Measurements from ENCODE around the gene TUT7. TPM values are rescaled to one million over a fixed set of nuclear protein-coding genes. Genes with fewer than 3 reads are reported as not detected.

TUT7 gene
- total RNA-seq, 2 experiments from 2014 or later, result 33.0 to 33.9 TPM

DNA sequence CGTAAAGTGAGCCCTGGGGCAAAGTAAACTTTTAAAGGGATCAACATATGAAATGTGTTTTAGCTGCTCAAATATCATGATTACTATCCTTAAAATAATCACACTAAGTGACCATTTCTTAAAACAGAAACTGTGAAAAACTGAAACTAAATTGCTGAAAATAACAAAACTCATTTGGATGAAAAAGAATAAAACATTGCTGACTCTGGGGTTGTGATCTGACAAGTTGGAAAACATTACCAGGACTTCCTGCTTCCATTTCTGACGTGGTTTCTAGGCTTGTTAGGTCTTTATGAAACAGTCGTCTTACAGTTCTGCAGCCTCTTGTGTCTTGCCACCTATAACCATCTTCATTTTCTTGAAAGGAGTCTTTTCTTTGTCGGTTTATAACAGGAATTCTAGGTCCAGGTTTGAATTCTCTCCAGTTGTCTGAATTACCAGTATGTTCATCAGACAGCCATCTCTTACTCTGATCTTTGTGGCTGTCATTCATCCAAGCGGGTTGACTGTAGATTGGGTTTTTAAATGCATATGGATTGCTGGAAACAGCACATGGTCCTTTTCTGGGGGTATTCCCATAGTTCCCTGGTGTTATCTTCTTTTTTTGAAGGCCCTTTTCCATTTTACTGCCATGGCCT, 1.7 kb downstream of the TUT7 start:
- POLR2A ChIA-PET, result interaction anchor here (0.6 to 1.4 kb wide), 3 partner anchors 12 to 70 kb away, joined by 3 to 8 read pairs (median 3); partner anchors contain the start of gene ISCA1
- CTCF ChIA-PET, result interaction anchor here (1.0 kb wide), 1 partner anchor 596 kb away, joined by 3 read pairs; no protein-coding TSS in a partner anchor

DNA sequence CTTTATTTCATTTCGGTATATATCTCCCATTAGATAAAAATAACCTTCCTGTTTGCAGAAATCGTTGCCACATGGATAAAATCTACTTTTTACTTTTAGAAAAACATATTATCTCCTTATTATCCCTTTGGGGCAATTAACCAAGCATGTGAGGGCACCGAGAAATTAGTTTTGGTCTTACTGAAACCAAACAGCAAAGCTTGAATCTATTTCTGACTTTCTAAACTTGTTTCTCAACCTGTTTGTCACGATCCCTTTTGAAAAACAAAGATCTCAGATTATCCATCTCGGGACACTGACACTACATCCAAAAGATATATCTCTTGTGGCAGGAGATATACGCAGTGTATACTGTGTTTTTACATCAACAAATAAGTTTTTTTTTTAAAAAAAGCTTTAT, 2.3 kb downstream of the TUT7 start:
- ChIA-PET CTCF (interaction anchor here (1.0 kb wide), 1 partner anchor 597 kb away, joined by 3 read pairs; no protein-coding TSS in a partner anchor), POLR2A (interaction anchor here (0.6 to 1.1 kb wide), 2 partner anchors 12 to 59 kb away, joined by 3 read pairs; no protein-coding TSS in a partner anchor)

DNA sequence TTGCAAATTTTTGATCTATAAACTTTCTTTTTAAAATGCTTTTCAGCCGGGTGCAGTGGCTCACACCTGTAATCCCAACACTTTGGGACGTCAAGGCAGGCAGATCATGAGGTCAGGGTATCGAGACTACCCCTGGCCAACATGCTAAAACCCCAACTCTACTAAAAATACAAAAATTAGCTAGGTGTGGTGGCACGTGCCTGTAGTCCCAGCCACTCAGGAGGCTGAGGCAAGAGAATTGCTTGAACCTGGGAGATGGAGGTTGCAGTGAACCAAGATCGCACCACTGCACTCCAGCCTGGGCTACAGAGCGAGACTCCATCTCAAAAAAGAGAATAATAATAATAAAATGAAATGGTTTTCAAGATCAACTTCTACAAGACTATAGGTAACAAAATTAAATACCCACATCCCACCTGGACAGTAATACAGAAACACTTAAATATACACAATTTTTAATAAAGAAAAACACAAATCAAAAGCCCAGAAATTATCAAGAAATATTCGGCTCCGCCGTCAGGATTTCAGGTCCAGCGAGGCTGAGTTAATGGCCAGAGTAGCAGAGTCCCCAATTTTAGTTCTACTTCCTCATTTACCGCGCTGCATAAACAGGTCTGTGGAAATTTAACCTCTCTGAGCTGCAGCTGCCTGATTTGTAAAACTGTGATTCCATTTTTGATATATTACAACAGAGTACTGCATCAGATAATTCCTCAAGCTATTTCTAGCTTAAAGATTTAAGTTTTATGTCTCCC, 4.0 kb downstream of the TUT7 start:
- CTCF ChIA-PET, result interaction anchor here (3.2 kb wide), 1 partner anchor 10 kb away, joined by 11 read pairs; no protein-coding TSS in a partner anchor
- POLR2A ChIA-PET, result no interaction called here

DNA sequence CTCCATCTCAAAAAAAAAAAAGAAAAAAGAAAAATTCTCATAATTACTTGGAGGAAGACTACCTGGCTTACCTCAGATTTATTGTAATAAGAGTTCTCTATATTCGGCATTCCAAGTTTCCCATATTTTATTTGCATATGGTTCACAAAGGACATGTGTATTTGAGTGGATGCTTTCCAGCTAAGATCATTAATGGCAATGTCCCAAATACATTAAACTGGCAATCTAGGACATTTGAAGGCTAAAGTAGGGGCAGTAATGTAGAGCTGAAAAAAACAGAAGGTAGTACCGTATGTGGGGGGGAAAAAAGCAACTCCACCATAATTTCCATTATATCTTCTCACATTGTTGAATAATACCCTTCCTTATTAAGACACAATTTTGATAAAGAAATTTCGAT, 4.9 kb downstream of the TUT7 start:
- ChIA-PET POLR2A (no interaction called here), CTCF (interaction anchor here (3.2 kb wide), 1 partner anchor 9 kb away, joined by 11 read pairs; no protein-coding TSS in a partner anchor)

DNA sequence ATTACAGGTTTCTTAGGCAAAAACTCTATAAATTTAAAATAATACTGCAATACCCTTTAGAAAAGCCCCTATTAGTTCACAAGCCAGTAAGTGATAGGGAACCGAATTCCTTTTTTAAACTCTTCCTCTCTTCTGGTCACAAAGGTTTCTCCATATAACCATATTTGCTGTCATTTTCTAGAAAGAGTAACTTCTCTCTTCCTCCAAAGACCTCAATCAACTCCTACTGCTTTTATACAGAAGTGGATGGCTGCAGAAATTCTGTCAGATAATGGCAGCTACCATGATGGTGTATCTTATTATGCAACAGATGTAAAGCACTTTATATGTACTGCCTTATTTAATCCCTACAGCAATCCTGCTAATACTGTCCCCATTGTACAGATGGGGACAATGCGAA, 6.2 kb downstream of the TUT7 start:
- ChIA-PET POLR2A (interaction anchor here (0.6 kb wide), 1 partner anchor 65 kb away, joined by 5 read pairs; the partner anchor contains the start of gene ISCA1), CTCF (interaction anchor here (0.5 to 3.2 kb wide), 2 partner anchors 7 to 27 kb away, joined by 3 to 11 read pairs; no protein-coding TSS in a partner anchor)

DNA sequence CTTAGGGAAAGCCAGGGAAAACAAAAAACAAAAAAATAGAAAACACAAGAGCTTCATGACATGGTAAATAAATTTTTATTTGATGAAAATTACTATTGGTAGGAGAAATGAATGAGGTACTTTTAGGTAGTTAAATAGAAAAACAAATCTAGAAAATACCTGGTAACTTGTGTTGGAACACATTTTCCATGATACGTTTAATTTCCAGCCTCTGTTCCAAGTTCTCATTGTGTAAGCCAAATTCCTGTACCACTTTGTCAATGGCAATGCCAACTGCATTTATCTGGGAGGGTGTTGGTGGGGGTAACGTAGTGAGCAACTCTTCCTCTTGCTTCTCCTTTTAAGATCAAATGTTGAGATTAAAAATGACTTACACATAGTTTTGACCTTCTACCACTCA, 9.4 kb downstream of the TUT7 start:
- CTCF ChIA-PET, result no interaction called here
- POLR2A ChIA-PET, result no interaction called here

DNA sequence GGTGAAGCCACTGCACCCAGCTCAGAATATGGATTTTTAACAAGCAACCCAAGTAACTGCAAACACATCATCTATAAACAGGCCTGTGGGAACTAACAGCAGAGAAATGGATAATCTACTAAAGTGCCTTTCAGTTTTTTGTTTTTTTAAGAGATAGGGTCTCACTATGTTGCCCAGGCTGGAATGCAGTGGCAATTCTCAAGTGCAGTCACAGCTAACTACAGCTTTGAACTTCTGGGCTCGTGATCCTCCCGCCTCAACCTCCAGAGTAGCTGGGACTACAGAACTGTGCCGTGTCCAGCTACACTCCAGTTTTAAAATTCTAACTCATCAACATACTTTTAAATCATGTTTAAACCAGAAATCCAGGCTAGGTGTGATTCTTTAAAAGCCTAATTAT, 11.9 kb downstream of the TUT7 start:
- CTCF ChIA-PET, result interaction anchor here (2.8 kb wide), 1 partner anchor 7 kb away, joined by 11 read pairs; no protein-coding TSS in a partner anchor
- POLR2A ChIA-PET, result no interaction called here

DNA sequence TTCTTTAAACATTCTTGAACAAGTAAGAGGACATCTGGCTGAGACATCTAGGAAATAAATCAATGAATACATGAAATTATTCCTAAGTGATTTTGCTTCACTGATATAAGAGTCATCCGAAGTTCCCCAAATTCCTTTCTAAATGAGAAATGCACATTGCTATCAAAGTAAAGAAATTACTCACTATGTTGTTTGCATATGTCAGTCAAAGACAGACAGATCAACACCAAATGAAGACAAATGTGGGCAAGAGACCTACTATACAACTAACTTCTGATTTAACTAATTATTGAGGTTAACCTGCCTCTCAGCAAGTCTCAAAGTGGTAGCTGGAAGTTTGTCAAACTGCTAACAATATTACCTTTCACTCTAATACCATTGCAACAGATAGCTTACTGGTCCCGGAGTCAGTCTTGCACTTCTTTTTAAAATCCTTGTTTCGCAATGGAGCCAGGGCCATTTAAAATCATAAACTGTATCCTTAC, 13.2 kb downstream of the TUT7 start:
- CTCF ChIA-PET, result interaction anchor here (2.8 kb wide), 1 partner anchor 9 kb away, joined by 11 read pairs; no protein-coding TSS in a partner anchor

DNA sequence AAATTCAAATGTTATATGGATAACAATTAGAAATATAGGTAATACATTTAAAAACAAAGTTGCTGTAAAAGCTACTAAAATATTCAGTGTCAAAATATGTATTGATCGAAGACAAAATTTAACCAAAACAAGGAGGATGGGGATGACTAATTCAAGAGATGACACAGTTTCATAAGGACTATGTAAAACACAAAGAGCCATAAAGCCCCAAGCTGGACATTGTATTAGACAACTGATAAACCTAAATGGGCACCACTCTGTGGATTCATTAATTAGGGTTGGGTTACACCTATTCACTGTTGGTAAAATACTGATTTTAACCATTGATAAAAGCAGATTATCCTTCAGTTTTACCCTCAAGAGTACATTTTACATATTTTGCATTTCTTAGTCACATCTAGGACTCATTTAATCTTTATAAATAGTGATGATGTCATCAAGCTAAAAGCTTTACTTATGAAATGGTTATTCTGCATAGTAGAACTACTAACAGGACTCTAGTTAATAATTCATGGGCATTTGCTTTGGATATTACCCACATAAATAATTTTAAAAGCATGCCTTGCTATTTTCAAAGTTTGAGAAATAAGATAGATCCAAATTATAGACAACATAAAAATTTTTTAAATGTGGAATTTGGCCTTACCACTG, 13.7 kb downstream of the TUT7 start:
- ChIA-PET POLR2A (interaction anchor here (1.1 kb wide), 1 partner anchor 12 kb away, joined by 3 read pairs; no protein-coding TSS in a partner anchor), CTCF (interaction anchor here (2.8 kb wide), 1 partner anchor 9 kb away, joined by 11 read pairs; no protein-coding TSS in a partner anchor)

More for the DNA sequence above, 13.2 kb downstream of the TUT7 start:
- POLR2A ChIA-PET, result interaction anchor here (1.1 kb wide), 1 partner anchor 11 kb away, joined by 3 read pairs; no protein-coding TSS in a partner anchor

DNA sequence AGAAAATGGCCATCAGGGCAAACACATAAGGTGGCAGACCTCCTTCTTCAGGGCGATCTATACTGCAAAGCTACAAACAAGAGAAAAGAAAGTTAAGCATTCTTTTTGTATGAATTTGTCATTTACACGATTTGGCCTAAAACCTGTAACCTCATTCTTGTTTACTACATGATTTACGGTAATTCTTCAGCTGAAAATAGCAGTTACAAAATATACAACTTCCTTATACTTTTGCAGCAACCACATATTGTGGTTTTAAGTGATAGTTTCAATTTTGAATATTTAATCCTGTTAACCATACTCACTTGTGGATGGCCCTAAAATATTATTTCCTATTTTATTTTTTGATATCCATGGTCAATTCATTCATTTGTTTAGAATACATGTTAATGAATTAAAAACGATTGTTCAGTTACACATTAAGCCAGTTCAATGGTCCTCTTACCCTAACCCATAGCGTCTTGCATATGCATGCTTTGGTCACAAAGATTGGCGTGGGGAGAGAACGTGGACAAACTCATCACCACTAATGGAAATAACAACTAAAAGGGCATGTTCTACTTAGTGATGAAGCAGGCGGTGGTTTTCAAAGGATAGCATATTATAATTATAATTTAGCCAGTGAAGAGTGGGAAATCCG, 16.6 kb downstream of the TUT7 start:
- POLR2A ChIA-PET, result no interaction called here
- CTCF ChIA-PET, result interaction anchor here (0.6 to 0.9 kb wide), 2 partner anchors 16 to 55 kb away, joined by 4 to 5 read pairs; partner anchors contain the start of gene ISCA1

DNA sequence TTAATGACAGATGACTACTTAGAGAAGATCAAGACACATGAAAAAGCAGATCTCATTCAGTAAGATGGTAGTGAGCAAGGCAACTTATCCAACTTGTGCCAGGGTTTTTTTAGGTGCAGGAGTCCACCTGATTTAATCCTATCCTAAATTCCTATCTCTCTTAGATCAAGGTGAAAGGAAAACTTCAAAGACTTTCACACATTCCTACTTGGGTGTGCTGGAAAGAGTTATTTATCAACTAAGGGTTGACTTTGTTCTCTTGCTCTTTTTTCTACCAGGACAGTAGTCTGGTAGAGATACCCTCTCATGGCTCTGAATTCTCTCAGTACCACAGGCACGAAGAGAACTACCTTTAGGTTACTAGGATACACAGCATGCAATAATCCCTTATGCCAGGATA, 18.2 kb downstream of the TUT7 start:
- ChIA-PET POLR2A (no interaction called here), CTCF (no interaction called here)

DNA sequence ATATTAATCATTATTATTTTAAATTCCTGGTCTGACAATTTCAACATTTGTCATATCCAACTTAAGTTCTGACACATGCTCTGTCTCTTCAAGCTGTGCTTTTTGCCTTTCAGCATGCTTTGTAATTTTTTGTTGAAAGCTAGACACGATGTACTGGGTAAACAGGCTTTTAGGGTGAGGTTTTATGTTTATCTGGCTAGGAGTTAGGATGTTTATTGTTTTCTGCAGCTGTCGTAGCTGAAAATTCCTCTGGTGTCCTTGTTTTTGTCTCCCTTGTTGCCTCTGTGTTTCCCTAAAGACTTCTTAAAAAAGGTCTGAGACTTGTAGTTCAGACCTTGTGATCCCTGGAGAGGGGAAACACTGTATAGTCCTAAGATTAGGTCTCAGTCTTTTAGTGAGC, 20.6 kb downstream of the TUT7 start:
- ChIA-PET CTCF (no interaction called here), POLR2A (no interaction called here)

DNA sequence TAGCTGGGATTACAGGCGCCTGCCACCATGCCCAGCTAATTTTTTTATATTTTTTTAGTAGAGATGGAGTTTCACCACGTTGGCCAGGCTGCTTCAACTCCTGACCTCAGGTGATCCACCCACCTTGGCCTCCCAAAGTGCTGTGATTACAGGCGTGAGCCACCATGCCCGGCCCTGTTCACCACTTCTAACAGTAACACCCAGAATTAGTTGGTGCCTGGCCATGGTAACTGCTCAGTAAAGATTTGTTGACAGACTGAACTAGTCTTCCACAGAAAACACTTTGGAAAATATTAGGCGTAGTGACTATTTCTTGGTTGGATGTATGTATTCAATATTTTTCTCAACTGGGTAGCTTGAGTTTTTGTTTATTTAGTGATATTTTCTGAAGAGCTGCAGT, 24.0 kb downstream of the TUT7 start:
- ChIA-PET CTCF (no interaction called here), POLR2A (no interaction called here)

DNA sequence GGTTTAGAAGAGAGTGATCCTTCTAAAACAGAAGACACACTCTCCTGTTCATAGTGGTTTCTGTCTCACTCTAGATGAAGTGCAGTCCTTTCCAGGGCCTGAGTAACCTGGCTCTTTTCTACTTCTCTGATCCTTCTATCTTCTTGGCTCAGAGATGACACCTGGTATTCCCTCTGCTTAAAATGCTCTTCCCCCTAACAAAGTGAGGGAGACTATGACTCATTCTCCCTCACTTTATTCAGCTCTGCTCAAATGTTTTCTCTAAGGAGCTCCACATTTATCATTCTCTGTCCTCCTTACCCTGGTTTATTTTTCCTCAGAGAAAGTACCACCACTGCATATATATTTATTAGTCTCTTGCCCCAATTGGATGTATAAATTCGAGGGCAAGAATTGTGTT, 24.6 kb downstream of the TUT7 start:
- ChIA-PET CTCF (no interaction called here), POLR2A (no interaction called here)

DNA sequence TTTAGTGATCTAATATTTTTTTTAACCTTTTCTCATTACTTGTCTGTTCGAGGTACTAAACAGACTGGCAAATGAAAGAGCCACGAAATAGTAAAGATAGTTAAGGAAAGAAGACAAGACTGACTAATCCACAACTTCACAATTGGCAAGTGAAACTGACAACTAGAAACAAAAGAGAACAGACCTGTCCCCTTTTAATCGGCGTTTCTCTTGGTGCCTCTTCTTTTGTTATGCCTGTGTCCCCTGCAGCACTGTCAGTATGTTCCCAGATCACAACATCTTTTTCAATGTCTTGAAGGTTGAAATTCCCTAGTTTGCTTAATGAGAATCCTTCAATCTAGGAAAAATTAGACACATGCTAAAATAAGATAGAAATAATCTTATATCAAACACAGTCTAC, 26.1 kb downstream of the TUT7 start:
- ChIA-PET POLR2A (no interaction called here), CTCF (interaction anchor here (1.3 kb wide), 1 partner anchor 21 kb away, joined by 3 read pairs; no protein-coding TSS in a partner anchor)

DNA sequence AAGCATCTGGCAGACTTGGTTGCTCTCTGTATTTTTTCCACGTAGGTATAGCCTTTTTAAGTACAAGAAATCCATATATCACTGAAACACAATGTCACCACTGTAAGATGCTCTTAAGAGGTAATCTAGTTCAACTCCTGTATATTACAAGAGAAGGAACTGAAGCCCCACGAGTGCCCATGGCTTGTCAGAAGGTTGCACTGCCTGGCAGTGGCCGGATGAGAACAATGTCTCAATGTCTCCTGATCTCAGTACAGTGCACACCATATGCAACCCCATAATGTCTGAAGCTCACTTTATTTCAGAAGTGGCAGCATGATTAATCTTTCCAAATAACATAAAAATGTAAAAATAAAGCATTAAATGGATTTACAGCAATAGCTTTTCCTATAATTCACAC, 27.7 kb downstream of the TUT7 start:
- CTCF ChIA-PET, result interaction anchor here (1.3 kb wide), 1 partner anchor 20 kb away, joined by 3 read pairs; no protein-coding TSS in a partner anchor
- POLR2A ChIA-PET, result no interaction called here

DNA sequence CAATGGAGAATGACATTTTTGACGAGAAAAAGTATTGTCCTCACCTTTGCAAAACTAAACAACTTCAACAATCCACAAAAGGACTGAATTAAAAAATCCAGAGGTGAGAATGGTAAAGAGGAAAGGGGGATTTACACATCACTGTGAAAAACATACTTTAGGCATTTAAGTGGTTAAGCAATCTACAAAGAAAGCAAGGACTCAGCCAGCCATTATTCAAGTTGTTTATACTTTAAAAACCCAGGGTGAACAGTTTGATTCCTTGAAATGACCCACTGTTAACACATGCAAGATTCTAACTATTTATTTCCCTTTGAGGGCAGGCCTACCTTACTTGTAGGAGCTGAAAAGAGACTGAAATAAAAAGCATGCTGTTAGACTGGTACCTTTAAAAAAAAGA, 29.3 kb downstream of the TUT7 start:
- CTCF ChIA-PET, result no interaction called here
- POLR2A ChIA-PET, result no interaction called here

DNA sequence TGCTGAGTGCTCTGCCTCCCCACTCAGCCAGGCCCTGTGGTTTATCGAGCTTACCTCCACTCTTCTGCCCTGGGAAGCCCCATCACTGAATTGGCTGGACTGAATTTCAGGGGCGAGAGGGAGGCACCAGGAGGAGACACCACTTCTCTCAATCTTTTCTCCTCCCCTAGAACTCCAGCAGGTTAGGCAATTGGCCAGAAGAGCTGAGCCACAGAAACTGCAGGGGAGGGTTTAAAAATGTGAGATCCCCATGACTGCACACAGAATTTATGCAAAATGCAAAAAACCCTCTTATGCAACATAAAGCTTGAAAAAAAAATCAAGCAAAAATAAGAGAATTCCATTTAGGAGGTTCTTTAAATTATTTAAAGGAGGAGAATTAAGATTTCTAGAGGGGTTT, 29.9 kb downstream of the TUT7 start:
- ChIA-PET CTCF (no interaction called here), POLR2A (no interaction called here)

DNA sequence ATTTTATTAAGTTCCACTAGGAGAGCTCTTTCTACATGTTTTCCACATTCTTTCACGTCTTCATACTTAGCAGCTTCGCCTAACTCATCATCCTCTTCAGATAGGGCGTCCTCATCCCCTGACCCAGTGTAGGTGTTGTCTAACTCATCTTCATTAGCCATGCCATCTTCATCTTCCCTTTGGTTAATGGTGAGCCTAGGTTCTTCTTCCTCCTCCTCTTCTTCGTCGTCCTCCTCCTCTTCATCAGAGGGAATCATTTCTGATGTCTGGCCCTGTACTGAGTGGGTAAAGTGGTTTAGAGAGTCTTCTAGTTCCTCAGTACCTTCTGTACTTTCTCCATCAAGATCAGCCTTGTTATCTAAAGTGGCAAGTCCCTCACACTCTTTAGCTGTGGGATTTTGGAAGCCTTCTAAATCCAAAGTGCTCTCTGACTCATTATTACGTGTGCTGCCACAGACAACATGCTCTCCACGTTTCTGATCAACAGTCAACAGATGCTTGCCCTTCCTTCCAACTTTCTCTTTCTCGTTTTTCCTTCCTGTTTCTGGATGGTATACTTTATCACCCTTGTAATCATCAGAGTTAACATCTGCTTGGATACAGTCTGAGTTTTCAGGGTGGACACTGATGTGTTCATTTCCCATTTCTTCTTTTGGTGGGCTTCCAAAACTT, 31.1 kb downstream of the TUT7 start:
- ChIA-PET CTCF (no interaction called here), POLR2A (no interaction called here)

All from activated CD8-positive, alpha-beta memory T cell treated with anti-CD3 and anti-CD28 coated beads for 36 hours (primary cell).